Left renal cortex interstitium (tissue), 4 donors: ENCODE data around the gene GALNT7. TPM values are rescaled to one million over a fixed set of nuclear protein-coding genes. Genes with fewer than 3 reads are reported as not detected.

Experiments
- DNase-seq, 4 donors: peaks; one replicate each; pipeline ENCODE4 v3.0.0-alpha.2; 2013; ENCODE audit warnings: low read depth in 4 of 4, low spot score in 2 of 4, missing footprints in 1 of 4
- polyA plus RNA-seq, 4 donors: library from polyadenylated mRNA; unstranded; fragments of 120-200 nt; gene quantifications; one replicate each; pipeline ENCODE4 v1.2.1, GENCODE V29; 2013; ENCODE audit not compliant: insufficient read length in 4 of 4

The GALNT7 gene
- polyA plus RNA-seq, 4 donors, result 29.3 to 43.7 (median 32.2) TPM

GRCh38 chr4:173257732-173258717, 89.4 kb downstream of the GALNT7 start:
- no peak for DNase-seq

GRCh38 chr4:173258866-173259265, 90.3 kb downstream of the GALNT7 start:
- DNase-seq, result no peak

GRCh38 chr4:173259310-173259709, 90.7 kb downstream of the GALNT7 start:
- no peak for DNase-seq

GRCh38 chr4:173261052-173261451, 92.4 kb downstream of the GALNT7 start:
- no peak for DNase-seq

- no peak for DNase-seq
Observed at GRCh38 chr4:173262375-173262774, 93.8 kb downstream of the GALNT7 start.

GRCh38 chr4:173264245-173264644, 95.6 kb downstream of the GALNT7 start:
- DNase-seq, result no peak

GRCh38 chr4:173264684-173265185, 96.1 kb downstream of the GALNT7 start:
- no peak for DNase-seq

- DNase-seq, result no peak
Observed at GRCh38 chr4:173265751-173266150, 97.1 kb downstream of the GALNT7 start.

GRCh38 chr4:173267711-173268110, 99.1 kb downstream of the GALNT7 start:
- no peak for DNase-seq

- no peak for DNase-seq
Observed at GRCh38 chr4:173269280-173269679, 100.7 kb downstream of the GALNT7 start.

- DNase-seq, result no peak
Observed at GRCh38 chr4:173270312-173271027, 101.9 kb downstream of the GALNT7 start.

GRCh38 chr4:173272314-173272713, 103.7 kb downstream of the GALNT7 start:
- no peak for DNase-seq

- DNase-seq, result no peak
Observed at GRCh38 chr4:173272996-173273395, 104.4 kb downstream of the GALNT7 start.

- DNase-seq, result no peak
Observed at GRCh38 chr4:173273941-173274340, 105.3 kb downstream of the GALNT7 start.

- no peak for DNase-seq
Observed at GRCh38 chr4:173274744-173275143, 106.1 kb downstream of the GALNT7 start.

GRCh38 chr4:173275150-173275549, 106.5 kb downstream of the GALNT7 start:
- DNase-seq, result no peak

- DNase-seq, result no peak
Observed at GRCh38 chr4:173277340-173277739, 108.7 kb downstream of the GALNT7 start.

GRCh38 chr4:173280998-173281397, 112.4 kb downstream of the GALNT7 start:
- DNase-seq, result no peak

- DNase-seq, result no peak
Observed at GRCh38 chr4:173281406-173282255, 113.0 kb downstream of the GALNT7 start.

- no peak for DNase-seq
Observed at GRCh38 chr4:173282256-173282562, 113.6 kb downstream of the GALNT7 start.

- no peak for DNase-seq
Observed at GRCh38 chr4:173282626-173283025, 114.0 kb downstream of the GALNT7 start.
